ENCODE data around the gene CIB1.

CIB1 gene

DNA sequence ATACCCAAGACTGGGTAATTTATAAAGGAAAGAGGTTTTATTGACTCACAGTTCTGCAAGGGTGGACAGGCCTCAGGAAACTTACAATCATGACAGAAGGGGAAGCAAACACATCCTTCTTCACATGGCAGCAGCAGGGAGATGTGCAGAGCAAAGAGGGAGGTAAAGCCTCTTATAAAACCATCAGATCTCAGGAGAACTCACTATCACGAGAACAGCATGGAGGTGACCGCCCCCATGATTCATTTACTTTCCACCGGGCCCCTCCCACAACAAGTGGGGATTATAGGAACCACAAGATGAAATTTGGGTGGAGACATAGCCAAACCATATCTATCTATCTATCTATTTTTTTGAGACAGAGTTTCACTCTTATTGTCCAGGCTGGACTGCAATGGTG lies 5.6 kb upstream of the CIB1 start:
- DNase-seq = no peak

DNA sequence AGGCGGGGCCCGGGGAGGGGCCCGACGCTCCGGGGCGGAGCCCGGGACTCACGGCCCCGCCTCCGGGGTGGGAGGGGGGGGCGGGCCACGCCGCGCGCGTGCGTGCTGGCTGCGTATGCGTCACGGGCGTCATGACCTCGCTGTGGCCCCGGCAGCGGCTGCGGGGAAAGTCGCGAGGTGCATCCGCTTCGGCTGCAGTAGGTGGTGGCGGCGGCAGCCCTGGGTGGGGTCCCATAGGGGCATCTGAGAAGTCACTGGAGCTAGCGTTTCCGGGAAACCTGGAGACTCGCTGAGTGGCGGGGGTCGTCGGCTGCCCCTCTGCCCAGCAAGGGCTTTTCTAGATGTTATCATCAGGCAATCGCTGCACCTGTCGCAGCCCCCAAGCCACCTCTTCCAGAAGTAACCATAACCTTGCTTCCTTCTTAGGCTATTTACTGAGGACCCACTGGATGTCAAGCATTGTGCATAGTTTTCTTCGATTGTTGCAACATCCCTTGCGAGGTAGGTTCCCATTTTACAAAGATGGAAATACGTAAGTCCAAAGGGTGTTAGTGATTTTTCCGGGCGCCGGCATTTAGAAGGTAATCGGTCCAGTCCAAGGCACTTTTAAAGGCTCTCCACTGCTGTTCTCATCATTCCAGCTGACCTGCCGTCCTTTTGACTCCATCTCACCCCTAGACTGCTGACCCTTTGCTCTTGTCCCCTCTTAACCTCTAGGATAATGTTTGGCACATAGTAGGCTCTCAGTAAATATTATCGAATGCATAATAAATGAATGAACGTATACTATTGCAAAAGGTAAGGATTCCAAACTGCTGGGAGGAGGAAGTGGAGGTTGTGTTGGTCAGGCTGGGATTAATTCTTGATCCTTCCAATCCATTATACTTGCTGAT lies 601 bp upstream of the CIB1 start, which contains the start of gene GDPGP1:
Gene GDPGP1, plus strand, starts transcription at position 114 of the 893 bp plus-strand sequence. CDS start 6,700 bp downstream, outside the sequence.
- DNase-seq = peak; percentile 91

DNA sequence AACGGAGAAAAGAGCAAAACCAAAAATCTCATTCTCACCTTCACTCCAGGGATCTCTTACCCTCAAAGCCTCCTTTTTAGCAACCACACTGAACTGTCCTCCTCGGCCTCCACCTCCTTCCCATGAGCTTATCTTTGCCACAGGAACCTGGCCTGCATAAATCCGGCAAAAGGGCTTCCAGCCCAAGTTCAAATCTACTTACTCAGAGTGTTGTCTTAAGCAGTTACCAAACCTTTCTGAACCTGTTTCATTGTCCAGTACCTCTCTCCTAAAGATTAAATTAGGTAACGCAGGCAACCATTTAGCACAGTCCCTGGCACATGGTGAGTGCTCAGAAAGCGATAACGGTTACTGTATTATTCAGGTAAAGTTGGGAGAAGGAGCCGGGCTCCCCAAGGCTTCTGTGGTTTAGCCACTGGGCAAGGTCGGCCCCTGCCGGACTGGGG lies 777 bp downstream of the CIB1 start:
- DNase-seq = no peak

DNA sequence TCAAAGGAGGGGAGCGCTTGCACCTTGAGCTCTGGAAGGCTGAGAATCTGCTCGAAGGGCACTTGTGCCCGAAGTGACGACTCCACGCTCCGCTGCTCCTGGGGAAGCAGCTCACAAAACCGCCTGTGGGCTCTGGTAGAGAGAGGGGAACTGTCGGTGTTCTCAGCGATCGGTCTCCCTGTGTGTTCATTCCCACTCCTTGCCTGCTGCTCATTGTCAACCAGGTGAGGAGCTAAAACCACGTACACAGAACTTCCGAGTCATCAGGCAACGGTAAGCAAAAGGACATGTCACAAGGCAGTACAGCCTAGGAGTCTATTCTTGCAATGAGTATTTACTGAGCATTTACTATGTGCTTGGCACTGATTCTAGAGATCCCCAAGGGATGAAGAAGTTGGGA lies 1.5 kb downstream of the CIB1 start:
- no peak for DNase-seq

DNA sequence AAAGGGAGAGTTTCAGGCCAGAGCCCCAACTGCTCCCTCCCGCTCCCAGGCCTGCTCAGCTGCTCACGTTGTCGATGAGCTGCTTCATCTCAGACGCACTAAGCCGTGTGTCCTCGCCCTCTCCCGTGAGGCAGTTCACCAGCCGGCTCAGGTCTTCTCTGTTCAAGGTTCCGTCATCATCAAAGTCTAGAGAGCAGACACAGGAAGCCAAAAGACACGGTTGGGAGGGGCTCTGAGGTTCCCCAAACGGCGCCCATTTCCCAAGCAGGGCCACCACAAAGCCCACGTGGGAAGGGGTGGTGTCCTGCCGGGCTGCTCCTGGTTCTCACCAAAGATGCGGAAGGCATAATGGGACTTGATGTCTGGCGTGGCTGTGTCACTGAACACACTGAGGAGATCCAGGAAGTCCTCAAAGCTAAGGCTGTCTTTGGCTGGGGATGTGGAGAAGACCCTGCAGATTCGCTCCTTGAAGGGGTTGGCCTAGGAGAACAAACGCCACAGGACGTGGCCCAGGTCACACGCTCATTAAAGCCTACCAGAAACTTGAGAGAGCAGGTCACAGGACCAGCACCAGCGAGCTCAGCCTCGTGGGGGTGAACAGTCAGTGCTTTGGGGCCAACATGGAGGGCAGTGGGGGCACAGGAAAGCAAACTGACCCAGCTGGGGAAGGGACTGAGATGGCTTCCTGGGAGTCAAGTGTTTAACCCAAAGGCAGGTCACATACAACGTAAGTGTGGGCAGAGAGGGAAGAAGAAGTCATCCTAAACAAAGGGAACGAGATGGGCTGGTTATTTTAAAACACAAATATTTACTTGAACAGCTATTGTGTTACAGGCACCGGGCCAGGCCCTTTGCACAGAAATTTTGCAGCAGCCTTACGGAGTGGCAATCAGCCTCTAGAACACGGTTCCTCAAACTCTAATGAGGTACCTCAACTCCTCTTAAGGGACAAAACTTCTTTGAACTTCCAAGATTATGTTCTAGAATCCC lies 2.4 kb downstream of the CIB1 start:
- peak; percentile 74 for DNase-seq

DNA sequence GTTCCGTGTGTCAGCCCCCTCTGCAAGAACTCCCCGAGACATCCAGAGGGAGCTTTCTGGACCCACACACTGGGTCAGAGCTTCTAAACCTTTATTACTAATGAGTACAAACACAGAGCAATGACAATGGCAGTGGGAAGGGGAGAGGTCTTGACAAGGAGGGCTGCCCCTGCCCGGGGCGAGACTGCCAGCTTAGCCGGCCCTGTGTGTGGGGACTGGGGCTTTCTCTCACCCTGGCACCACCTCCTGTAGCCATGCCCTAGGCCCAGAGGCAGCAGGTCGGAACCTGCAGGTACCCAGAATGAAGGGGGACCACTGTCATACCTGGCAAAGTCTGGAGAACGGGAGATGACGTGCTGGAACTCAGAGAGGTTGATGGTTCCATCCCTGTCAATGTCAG lies 3.1 kb downstream of the CIB1 start:
- DNase-seq = no peak

DNA sequence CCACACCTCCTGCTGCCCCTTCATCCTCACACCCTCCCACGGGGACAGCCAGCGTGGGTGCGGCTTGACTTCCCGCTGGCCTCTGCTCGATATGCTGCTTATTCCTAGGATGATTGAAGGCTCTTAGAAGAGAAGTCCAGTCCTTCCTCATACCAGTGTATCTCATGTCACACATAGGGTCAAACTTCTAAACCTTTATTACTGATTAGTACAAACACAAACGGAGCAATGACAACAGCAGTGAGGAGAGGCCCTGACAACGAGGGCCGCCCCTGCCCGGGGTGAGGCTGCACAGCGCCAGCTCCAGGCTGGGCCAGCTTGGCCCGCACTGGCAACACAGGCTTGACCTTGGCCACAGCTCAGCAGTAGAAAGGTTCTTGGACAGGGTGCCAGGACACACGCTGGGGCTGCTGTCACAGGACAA lies 3.7 kb downstream of the CIB1 start:
- no peak for DNase-seq

DNA sequence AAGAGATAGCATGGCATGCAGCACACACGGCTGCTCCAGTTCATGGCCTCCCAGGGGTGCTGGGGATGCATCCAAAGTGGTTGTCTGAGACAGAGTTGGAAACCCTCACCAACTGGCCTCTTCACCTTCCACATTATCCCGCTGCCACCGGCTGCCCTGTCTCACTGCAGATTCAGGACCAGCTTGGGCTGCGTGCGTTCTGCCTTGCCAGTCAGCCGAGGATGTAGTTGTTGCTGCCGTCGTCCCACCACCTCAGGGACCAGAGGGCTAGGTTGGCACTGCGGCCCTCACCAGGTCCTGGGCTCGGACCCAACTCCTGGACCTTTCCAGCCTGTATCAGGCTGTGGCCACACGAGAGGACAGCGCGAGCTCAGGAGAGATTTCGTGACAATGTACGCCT lies 4.8 kb downstream of the CIB1 start:
- no peak for DNase-seq

DNA sequence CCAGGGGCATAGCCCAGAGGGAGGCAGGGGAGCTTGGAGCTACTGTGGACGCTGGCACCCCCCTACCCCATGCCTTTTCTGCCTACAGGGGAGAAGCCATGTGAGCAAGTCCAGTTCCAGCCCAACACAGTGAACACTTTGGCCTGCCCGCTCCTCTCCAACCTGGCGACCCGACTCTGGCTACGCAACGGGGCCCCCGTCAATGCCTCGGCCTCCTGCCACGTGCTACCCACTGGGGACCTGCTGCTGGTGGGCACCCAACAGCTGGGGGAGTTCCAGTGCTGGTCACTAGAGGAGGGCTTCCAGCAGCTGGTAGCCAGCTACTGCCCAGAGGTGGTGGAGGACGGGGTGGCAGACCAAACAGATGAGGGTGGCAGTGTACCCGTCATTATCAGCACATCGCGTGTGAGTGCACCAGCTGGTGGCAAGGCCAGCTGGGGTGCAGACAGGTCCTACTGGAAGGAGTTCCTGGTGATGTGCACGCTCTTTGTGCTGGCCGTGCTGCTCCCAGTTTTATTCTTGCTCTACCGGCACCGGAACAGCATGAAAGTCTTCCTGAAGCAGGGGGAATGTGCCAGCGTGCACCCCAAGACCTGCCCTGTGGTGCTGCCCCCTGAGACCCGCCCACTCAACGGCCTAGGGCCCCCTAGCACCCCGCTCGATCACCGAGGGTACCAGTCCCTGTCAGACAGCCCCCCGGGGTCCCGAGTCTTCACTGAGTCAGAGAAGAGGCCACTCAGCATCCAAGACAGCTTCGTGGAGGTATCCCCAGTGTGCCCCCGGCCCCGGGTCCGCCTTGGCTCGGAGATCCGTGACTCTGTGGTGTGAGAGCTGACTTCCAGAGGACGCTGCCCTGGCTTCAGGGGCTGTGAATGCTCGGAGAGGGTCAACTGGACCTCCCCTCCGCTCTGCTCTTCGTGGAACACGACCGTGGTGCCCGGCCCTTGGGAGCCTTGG lies 5.6 kb downstream of the CIB1 start:
- DNase-seq = no peak

DNA sequence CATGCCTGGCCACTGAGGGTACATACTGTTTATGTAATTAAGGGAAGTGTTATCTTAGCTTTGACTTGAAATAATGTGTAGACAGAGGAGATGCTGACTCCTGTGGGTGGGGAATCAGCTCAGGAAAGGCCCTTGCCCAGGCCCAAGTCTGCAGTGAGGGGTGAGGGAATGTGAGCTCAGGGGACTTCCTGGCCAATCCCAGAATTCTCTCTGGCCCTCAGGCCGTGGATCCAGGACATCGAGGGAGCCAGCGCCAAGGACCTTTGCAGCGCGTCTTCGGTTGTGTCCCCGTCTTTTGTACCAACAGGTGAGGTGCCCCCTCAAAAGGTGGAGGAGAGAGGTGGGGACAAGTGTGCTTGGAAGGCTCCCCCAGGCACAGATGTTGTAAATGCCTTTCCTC lies 6.4 kb downstream of the CIB1 start:
- DNase-seq = no peak

DNA sequence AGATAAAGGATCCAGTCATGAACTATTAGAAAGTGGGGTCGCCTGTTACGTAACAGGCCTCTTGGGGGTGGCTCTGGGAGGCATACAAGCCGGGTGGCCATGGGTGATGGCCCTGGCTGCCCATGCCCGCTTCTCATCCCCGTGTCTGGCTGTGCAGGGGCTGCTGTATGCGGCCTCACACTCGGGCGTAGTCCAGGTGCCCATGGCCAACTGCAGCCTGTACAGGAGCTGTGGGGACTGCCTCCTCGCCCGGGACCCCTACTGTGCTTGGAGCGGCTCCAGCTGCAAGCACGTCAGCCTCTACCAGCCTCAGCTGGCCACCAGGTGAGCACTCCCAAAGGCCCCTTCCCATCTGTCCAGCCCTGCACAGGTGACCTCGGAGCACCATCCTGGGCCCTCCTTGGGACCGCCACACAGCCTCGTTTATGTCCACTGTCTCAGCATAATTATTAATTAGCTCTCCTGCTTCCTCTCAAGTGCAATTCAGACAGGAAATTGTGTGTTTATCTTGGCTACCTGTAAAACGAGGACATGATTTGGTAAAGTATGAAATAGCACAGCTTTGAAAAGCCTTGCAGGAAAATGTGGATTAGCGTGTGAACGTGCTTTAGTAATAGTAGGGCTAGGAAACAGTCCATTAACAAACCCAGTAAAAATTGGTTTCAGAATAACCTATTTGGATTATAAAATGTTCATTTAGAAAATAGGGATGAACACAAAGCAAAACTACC lies 8.1 kb downstream of the CIB1 start:
- no peak for DNase-seq

DNA sequence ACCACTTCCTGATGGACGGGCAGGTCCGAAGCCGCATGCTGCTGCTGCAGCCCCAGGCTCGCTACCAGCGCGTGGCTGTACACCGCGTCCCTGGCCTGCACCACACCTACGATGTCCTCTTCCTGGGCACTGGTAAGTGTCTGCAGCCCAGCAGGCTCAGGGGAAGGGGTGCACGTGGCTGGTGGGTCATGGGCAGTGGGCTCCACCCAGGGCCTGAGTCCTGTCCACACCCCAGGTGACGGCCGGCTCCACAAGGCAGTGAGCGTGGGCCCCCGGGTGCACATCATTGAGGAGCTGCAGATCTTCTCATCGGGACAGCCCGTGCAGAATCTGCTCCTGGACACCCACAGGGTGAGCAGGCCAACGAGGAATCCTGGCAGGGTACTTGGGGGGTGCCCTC lies 8.7 kb downstream of the CIB1 start:
- DNase-seq = no peak

DNA sequence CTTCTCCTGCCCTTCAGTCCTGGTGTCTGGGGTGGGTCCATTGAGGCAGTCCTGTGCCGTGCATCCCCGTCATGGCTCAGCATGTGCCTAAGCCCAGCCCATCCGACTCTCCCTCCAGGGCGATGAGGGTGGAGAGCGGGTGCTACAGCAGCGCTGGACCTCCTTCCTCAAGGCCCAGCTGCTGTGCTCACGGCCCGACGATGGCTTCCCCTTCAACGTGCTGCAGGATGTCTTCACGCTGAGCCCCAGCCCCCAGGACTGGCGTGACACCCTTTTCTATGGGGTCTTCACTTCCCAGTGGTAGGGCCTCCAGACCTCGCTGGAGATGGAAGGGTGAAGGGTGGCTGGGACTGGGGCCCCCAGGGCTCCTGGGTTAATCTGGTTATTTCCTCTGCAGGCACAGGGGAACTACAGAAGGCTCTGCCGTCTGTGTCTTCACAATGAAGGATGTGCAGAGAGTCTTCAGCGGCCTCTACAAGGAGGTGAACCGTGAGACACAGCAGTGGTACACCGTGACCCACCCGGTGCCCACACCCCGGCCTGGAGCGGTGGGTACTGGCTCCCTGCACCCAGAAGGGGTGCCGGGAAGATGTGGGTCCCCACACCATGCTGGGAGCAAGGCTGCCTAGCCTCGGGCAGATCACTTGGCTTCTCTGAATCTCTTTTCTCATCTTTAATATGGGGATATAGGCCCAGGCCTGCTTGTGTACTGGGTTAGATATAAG lies 10.1 kb downstream of the CIB1 start:
- DNase-seq = no peak

DNA sequence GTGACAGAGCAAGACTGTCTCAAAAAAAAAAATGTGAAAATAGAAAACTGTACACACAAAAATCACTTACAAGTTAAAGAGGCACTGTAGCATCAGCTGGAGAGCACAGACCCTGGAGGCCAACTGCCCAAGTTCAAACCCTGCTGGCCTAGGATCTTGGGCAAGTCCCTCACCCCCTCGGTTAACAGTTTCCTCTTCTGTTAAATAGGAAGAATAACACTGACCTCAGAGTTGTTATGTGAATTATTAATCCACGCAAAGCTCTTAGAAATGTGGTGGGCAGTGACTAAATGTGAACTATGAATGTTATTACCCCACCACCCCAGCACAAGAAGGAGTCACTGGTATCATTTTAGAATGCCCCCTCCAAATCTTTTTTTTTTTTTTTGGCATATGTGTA lies 11.2 kb downstream of the CIB1 start:
- no peak for DNase-seq

DNA sequence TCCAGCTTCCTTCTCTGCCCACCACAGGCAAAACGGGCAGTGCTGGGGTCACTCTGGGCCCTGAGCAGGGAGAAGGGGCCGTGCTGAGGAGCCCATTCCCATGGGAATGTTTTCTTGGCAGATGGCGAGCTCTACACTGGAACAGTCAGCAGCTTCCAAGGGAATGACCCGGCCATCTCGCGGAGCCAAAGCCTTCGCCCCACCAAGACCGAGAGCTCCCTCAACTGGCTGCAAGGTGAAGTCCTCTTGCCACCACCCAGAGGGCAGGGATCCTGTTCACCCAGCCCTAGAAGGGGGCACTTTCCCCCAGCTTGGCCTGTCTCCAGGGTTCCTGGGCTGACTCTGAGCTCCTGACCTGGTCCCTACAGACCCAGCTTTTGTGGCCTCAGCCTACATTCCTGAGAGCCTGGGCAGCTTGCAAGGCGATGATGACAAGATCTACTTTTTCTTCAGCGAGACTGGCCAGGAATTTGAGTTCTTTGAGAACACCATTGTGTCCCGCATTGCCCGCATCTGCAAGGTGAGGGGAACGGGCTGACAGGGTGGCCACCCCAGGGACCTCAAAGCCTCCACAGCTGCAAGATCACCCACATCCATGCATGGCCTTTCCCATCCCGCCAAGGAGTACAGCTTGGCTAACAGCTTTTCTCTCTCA lies 12.4 kb downstream of the CIB1 start:
- peak; percentile 3 for DNase-seq

DNA sequence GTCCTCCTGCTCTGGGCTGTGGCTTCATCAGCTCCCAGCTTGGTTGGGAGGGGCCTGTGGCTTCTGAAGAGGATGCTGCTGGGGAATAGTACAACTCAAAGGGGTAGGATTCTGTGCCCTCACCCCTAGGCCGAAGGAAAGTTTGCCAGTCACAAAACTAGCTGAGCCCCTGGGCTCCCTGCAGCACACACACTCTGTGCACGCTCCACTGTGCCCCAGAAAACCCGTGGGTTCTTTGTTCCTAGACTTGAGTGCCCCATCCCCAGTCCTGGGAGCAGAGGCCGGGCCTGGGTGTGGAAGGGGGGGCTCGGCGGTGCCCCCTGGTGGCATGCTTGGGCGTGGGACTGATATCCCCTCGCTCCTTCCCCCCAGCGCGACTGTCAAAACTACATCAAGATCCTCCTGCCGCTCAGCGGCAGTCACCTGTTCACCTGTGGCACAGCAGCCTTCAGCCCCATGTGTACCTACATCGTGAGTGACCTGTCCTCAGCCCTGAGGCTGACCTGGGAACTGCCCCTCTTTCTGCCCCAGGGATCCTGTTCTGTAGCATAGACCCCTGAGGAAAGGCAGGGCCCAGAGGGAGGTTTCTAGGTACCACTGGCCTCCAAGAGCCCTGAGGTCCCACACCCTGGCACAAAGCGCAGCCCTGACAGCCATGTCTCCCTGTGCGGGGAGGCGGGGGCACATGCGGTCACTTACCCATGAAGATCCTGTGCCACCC lies 14.2 kb downstream of the CIB1 start:
- peak; percentile 13 for DNase-seq

DNA sequence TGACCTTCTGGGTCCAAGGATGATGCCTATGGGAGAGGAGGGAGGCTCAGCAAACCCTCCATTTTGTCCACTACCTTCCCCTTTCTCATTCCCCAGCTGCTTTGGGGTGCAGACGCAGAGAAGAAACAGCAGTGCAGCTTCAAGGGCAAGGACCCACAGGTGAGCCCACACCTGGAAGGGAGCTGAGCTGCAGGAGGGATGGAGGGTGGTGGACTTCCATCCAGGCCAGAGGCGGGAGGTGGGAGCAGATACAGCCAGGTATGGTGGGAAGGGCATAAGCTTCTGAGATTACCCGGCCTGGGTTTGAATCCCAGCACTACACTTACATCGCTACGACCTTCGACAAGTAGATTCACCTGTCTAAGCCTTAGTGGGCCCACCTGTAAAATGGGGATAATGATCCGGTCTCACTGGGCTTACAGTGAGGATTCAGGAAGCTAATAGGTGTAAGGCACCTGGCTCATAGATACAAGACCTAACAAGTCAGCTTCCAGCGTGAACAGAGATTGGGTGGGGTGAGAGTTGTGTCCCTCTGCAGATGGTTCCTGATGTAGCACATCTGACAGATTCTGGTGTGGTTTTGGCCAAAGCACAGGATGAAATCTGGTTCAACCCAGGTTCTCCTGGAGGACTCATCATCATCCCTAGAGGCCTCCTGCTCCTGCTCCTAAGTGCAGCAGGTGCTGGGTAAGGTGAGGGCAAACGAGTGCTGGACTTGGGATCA lies 15.9 kb downstream of the CIB1 start:
- DNase-seq = no peak

DNA sequence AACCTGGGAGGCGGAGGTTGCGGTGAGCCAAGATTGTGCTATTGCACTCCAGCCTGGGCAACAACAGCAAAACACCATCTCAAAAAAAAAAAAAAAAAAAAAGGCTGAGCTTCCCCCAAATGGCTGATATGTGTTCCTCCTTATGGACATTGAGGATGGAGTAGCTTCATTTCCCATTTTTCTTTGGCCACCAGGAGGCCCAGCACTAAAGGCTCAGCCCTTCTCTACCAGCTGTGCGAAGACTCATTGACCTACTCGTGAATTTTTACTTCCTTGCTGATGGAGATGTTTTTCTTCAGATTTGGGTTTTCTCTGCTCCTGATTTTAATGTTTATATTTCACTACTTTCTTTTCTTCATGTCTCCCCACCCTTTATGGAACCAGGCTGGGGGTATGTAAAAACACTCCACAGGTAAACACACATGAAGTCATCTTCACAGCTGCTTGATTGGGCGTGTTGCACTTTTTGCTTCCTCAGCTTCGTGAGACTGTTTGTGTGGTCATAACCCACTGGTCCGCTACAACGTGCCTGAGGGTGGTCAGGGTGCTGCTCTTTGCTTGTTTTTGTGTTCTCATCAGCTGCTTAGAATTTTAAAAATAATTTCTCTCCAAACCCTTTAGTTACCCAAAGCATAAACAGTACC lies 19.1 kb downstream of the CIB1 start:
- DNase-seq = no peak
